HEK293 (cell line): ENCODE results near the gene RAVER2.

ENCODE experiments used
- CTCF ChIA-PET: fragments of 350-600 bp; formaldehyde crosslinking; extraction: SDS; loops from one replicate; lab custom pipeline; 2021; ENCODE audit warnings: antibody characterized with exemption; lab: Yijun Ruan, JAX
- POLR2A ChIA-PET: fragments of 300-600 bp; formaldehyde crosslinking; extraction: SDS; loops from one replicate; lab custom pipeline; 2020; ENCODE audit warnings: antibody characterized with exemption, inconsistent platforms; lab: Yijun Ruan, JAX
- H3K27ac ChIP-seq: fragments of 200-500 bp; sonication (Bioruptor generic); 2 replicates; pipeline ENCODE4 v1.5.1; 2014; ENCODE audit warnings: low read depth, low read length, control low read depth, inconsistent platforms; ENCODE audit errors: extremely low read depth
- H3K36me3 ChIP-seq, 2 experiments: fragments of 200-500 bp in 1 of 2; sonication (Bioruptor generic) in 1 of 2; 1 replicate in 1 of 2; 2 replicates in 1 of 2; pipeline ENCODE4 v1.5.1; 2014 to 2017; ENCODE audit warnings: inconsistent platforms in 2 of 2, low read length in 2 of 2; ENCODE audit not compliant: control insufficient read depth in 2 of 2, insufficient read depth in 1 of 2
- H3K4me1 ChIP-seq: fragments of 200-500 bp; sonication (Bioruptor generic); 2 replicates; pipeline ENCODE4 v1.5.1; 2014; ENCODE audit warnings: mild to moderate bottlenecking, low read length, inconsistent platforms; ENCODE audit not compliant: control insufficient read depth, insufficient read depth
- H3K4me3 ChIP-seq: 2 replicates; pipeline ENCODE4 v1.5.1; 2011; ENCODE audit warnings: low read depth, mild to moderate bottlenecking, control low read depth, low read length, moderate library complexity
- H3K9me3 ChIP-seq: fragments of 200-500 bp; sonication (Bioruptor generic); 2 replicates; pipeline ENCODE4 v1.5.1; 2014; ENCODE audit warnings: low read depth, low read length, inconsistent platforms; ENCODE audit not compliant: control insufficient read depth, insufficient read depth
- KLF1 ChIP-seq: fragments of 450-650 bp; formaldehyde crosslinking; IDR thresholded peaks from 2 replicates; pipeline ENCODE4 v1.5.1; 2016; ENCODE audit warnings: missing biosample characterization, missing genetic modification characterization
- SCRT1 ChIP-seq: fragments of 450-650 bp; formaldehyde crosslinking; IDR thresholded peaks from 2 replicates; pipeline ENCODE4 v1.5.1; 2016; ENCODE audit warnings: missing biosample characterization, missing genetic modification characterization, borderline replicate concordance
- SCRT2 ChIP-seq: fragments of 450-650 bp; formaldehyde crosslinking; IDR thresholded peaks from 2 replicates; pipeline ENCODE4 v1.5.1; 2016; ENCODE audit warnings: missing biosample characterization, missing genetic modification characterization
- YY1 ChIP-seq: fragments of 450-650 bp; formaldehyde crosslinking; IDR thresholded peaks from 2 replicates; pipeline ENCODE4 v1.5.1; 2018; ENCODE audit warnings: missing biosample characterization, missing genetic modification characterization
- ZNF112 ChIP-seq: fragments of 450-650 bp; formaldehyde crosslinking; IDR thresholded peaks from 2 replicates; pipeline ENCODE4 v1.5.0; 2017; ENCODE audit warnings: missing biosample characterization, missing genetic modification characterization
- ZNF292 ChIP-seq: fragments of 450-650 bp; formaldehyde crosslinking; IDR thresholded peaks from 2 replicates; pipeline ENCODE4 v1.5.1; 2016; ENCODE audit warnings: low read depth, missing biosample characterization, missing genetic modification characterization, borderline replicate concordance
- ZNF341 ChIP-seq: fragments of 450-650 bp; formaldehyde crosslinking; IDR thresholded peaks from 2 replicates; pipeline ENCODE4; 2016; ENCODE audit warnings: low read depth, missing biosample characterization, missing genetic modification characterization
- ZNF404 ChIP-seq: fragments of 450-650 bp; formaldehyde crosslinking; IDR thresholded peaks from 2 replicates; pipeline ENCODE4 v1.5.1; 2017; ENCODE audit warnings: missing biosample characterization, missing genetic modification characterization

The RAVER2 gene

GRCh38 chr1:64880449-64880848, 135.6 kb downstream of the RAVER2 start (continued):
- no peak for TF ChIP-seq ZNF404
- no peak for TF ChIP-seq ZNF112 (tag by site-specific recombination)
- TF ChIP-seq ZNF341: no peak
- TF ChIP-seq YY1 (tag by site-specific recombination): no peak

GRCh38 chr1:64881281-64881680, 136.4 kb downstream of the RAVER2 start:
- H3K4me1 ChIP-seq: no peaks in the 10 kb centered on the region
- peaks cover 0 to 29% of the 10 kb centered on the region in 2 experiments; a peak in 2 of 3 replicates for H3K36me3 ChIP-seq
- TF ChIP-seq KLF1 (tag by site-specific recombination): no peak
- TF ChIP-seq SCRT2 (tag by site-specific recombination): peak; percentile 87
- no peak for TF ChIP-seq ZNF292 (tag by site-specific recombination)
- TF ChIP-seq SCRT1 (tag by site-specific recombination): peak; percentile 15; the same call in 1 of the 2 replicates
- no peaks in the 10 kb centered on the region for H3K9me3 ChIP-seq
- H3K4me3 ChIP-seq: no peak overlapping the region
- ChIA-PET POLR2A (interaction anchor here (0.8 kb wide), 1 partner anchor 8 kb away, joined by 4 read pairs; no protein-coding TSS in a partner anchor), CTCF (interaction anchor here (0.6 kb wide), 1 partner anchor 1265 kb away, joined by 3 read pairs; no protein-coding TSS in a partner anchor)
- no peak overlapping the region for H3K27ac ChIP-seq
